Gastrocnemius medialis (tissue), 4 donors: ENCODE measurements around the gene PPARA. TPM values are rescaled to one million over a fixed set of nuclear protein-coding genes. Genes with fewer than 3 reads are reported as not detected.

Experiments used
- ATAC-seq, 2 donors: fragments of 150-250 bp; one replicate each; pipeline ENCODE4 v1.9.1; 2016
- DNase-seq, 2 donors: peaks; one replicate each; pipeline ENCODE4 v3.0.0-alpha.2; 2019
- H3K27ac ChIP-seq, 4 donors: fragments of 200-600 bp; sonication (generic); 1 replicate in 1 of 4; 2 replicates in 3 of 4; pipeline ENCODE4 v1.5.1; 2016 to 2018; ENCODE audit warnings: mild to moderate bottlenecking in 2 of 4, moderate library complexity in 1 of 4
- H3K27me3 ChIP-seq, 3 donors: fragments of 200-600 bp; sonication (generic) in 2 of 3; 1 replicate in 1 of 3; 2 replicates in 2 of 3; pipeline versions ENCODE4 v1.5.1 to v1.6.0; 2016 to 2019; ENCODE audit warnings: mild to moderate bottlenecking in 1 of 3, moderate library complexity in 1 of 3
- H3K36me3 ChIP-seq, 2 donors: fragments of 200-600 bp; sonication (generic) in 1 of 2; one replicate each; pipeline ENCODE4 v1.5.1; 2017 to 2018
- H3K4me1 ChIP-seq, 2 donors: fragments of 200-600 bp; sonication (generic) in 1 of 2; one replicate each; pipeline ENCODE4 v1.5.1; 2016 to 2017; ENCODE audit warnings: mild to moderate bottlenecking in 2 of 2
- H3K4me3 ChIP-seq, 4 donors: fragments of 200-600 bp; sonication (generic) in 3 of 4; 1 replicate in 1 of 4; 2 replicates in 3 of 4; pipeline ENCODE4 v1.5.1; 2016 to 2019; ENCODE audit warnings: mild to moderate bottlenecking in 2 of 4
- H3K9me3 ChIP-seq, 3 donors: fragments of 200-600 bp; sonication (generic) in 2 of 3; 1 replicate in 1 of 3; 2 replicates in 2 of 3; pipeline ENCODE4 v1.5.1; 2016 to 2019
- CTCF ChIP-seq, 5 experiments: fragments of 450-650 bp in 3 of 5; fragments of 200-600 bp in 2 of 5; sonication (generic) in 2 of 5; IDR thresholded peaks in 4 of 5; conservative IDR thresholded peaks in 1 of 5; 1 replicate in 4 of 5; 2 replicates in 1 of 5; pipeline ENCODE4 v1.5.1; 2016 to 2019; ENCODE audit warnings: antibody characterized with exemption in 5 of 5, mild to moderate bottlenecking in 3 of 5, moderate library complexity in 3 of 5
- POLR2A ChIP-seq, 2 donors: fragments of 450-650 bp; IDR thresholded peaks; one replicate each; pipeline ENCODE4 v1.6.1; 2017; ENCODE audit warnings: antibody characterized with exemption in 2 of 2, mild to moderate bottlenecking in 2 of 2, moderate library complexity in 2 of 2
- in situ Hi-C, 4 donors: fragments of 200-750 bp; cut with MboI; loops; one replicate each; pipeline versions ENCODE4 v1.15.0 to v1.8.0; 2017; ENCODE audit warnings: low sequenced_read_pairs in 4 of 4
- intact Hi-C: fragments of 100-400 bp; cut with DNase I; formaldehyde crosslinking; loops from one replicate; pipeline ENCODE4 v1.15.1; 2023; ENCODE audit warnings: low total_unique reads
- total RNA-seq, 4 donors: library from RNA; depleted of rRNA; stranded (reverse); fragments of >200 nt; gene quantifications; one replicate each; pipeline versions ENCODE4 v1.1.0 to v1.2.3, GENCODE V29; 2016

PPARA gene
- total RNA-seq, 4 donors from 2014 or later = 29.6 to 74.8 (median 57.9) TPM

GRCh38 chr22:46147471-46148267 lies 2.7 kb upstream of the PPARA start:
- Histone ChIP-seq H3K27me3 (no peaks in the 10 kb centered on the region), H3K9me3 (no peaks in the 10 kb centered on the region), H3K27ac (peak overlapping the region; percentile 91 to 98 (median 98)), H3K36me3 (no peaks in the 10 kb centered on the region), H3K4me1 (peaks cover 35 to 39% of the 10 kb centered on the region in 2 donors), H3K4me3 (no peak overlapping the region)
- intact Hi-C loops = loop anchor here (1.0 to 2.0 kb wide), 2 partner anchors 143 to 149 kb away; partner anchors contain the start of gene GTSE1
- ATAC-seq (no peak), DNase-seq (peak in 1 of 2 donors; percentile 63)
- in situ Hi-C loops = loop anchor here in 1 of 4 donors (25.0 kb wide), 1 partner anchor 390 kb away; the partner anchor contains the start of gene CELSR1
- TF ChIP-seq CTCF (IDR thresholded peaks at IDR 0.05 in 4 of 5, conservative IDR thresholded peaks at IDR 0.05 in 1 of 5) = no peak
- no peak for TF ChIP-seq POLR2A (IDR thresholded peaks at IDR 0.05)

- Histone ChIP-seq H3K4me3 (no peak overlapping the region), H3K27ac (peak overlapping the region; percentile 91 to 98 (median 98)), H3K4me1 (peaks cover 35 to 40% of the 10 kb centered on the region in 2 donors), H3K9me3 (no peaks in the 10 kb centered on the region), H3K36me3 (no peaks in the 10 kb centered on the region), H3K27me3 (no peaks in the 10 kb centered on the region)
- intact Hi-C loops = loop anchor here (2.0 kb wide), 1 partner anchor 142 kb away; no protein-coding TSS in a partner anchor
- in situ Hi-C loops = loop anchor here in 1 of 4 donors (25.0 kb wide), 1 partner anchor 389 kb away; the partner anchor contains the start of gene CELSR1
- ATAC-seq (no peak), DNase-seq (peak in 1 of 2 donors; percentile 31)
- no peak for TF ChIP-seq POLR2A (IDR thresholded peaks at IDR 0.05)
- no peak for TF ChIP-seq CTCF (IDR thresholded peaks at IDR 0.05 in 4 of 5, conservative IDR thresholded peaks at IDR 0.05 in 1 of 5)
Measured at GRCh38 chr22:46148336-46148735, 2.0 kb upstream of the PPARA start.

DNA sequence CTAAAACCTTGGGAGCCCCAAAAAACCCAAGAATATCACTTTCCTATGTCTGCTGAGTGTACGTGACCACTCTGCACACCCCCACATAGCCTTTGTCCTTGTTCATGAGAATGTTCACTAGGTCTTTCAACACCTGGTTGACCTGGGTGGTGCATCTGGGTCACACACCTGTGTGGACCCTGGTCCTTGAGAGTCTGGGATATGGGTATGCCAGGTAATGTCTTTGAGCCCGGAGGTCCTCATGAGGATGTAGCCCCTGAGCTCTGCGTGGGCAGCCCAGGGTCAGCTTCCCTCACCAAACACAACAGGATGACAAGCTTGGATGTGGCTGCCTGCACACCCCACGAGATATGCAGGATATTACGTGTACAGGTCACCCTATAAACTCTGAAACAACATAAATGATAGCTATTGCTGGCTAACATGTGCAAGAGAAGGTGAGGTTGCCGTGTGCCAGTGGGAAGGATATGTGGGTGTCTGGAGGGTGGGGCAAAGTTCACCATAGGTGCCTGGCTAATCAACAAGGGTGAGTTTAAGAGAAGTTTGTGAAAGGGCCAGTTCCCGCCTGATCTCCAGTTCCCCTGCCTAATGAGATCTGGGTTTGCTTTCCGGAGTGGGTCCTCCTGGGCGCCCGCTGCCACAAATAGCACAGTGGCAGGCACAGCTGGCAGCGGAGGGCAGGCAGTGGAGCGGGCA lies 1.4 kb upstream of the PPARA start:
- in situ Hi-C loops = loop anchor here in 1 of 4 donors (25.0 kb wide), 1 partner anchor 388 kb away; the partner anchor contains the start of gene CELSR1
- peak overlapping the region; percentile 60 to 92 (median 82) for H3K4me3 ChIP-seq
- H3K27me3 ChIP-seq = no peaks in the 10 kb centered on the region
- peak in 1 of 2 donors; percentile 4 for ATAC-seq
- H3K4me1 ChIP-seq = peaks cover 35 to 40% of the 10 kb centered on the region in 2 donors
- DNase-seq = peak in 1 of 2 donors; percentile 47
- peak overlapping the region; percentile 91 to 98 (median 98) for H3K27ac ChIP-seq
- TF ChIP-seq POLR2A (IDR thresholded peaks at IDR 0.05) (no peak), CTCF (IDR thresholded peaks at IDR 0.05 in 4 of 5, conservative IDR thresholded peaks at IDR 0.05 in 1 of 5) (no peak)
- intact Hi-C loops = loop anchor here (2.0 kb wide), 1 partner anchor 142 kb away; no protein-coding TSS in a partner anchor
- H3K36me3 ChIP-seq = no peaks in the 10 kb centered on the region
- H3K9me3 ChIP-seq = no peaks in the 10 kb centered on the region

DNA sequence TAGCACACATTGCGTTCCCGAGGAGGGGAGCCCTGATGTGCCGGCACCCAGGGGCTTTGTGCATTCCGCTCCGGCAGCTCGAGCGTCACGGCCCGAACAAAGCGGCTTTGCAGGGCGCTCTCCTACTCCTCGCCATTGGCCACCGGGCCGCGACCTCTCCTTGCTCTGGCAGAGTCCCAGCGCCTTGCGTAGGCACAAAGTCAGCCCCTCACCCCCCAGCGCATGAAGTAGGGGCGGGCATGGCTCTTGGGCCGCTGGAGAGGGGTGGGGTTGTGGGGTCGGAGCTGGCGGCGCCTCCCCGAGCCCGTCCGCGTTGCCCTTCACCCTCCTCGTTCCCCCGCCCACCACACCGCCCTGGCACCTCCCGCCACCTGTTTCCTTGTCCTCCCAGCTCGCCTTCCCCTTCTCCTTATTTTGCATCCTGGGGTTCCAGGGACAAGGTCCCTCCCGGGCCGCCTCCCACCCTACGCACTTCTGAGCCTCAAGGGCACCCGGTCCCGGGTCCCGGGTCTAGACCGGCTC lies 753 bp upstream of the PPARA start:
- intact Hi-C loops (loop anchor here (2.0 kb wide), 3 partner anchors 47 to 141 kb away; partner anchors contain the start of gene CDPF1), in situ Hi-C loops (loop anchor here in 1 of 4 donors (25.0 kb wide), 1 partner anchor 388 kb away; the partner anchor contains the start of gene CELSR1)
- TF ChIP-seq CTCF (IDR thresholded peaks at IDR 0.05 in 4 of 5, conservative IDR thresholded peaks at IDR 0.05 in 1 of 5) (no peak), POLR2A (IDR thresholded peaks at IDR 0.05) (no peak)
- ATAC-seq (peak; percentile 34 to 54), DNase-seq (peak; percentile 29 to 63)
- no peaks in the 10 kb centered on the region for H3K9me3 ChIP-seq
- H3K4me1 ChIP-seq = peaks cover 35 to 40% of the 10 kb centered on the region in 2 donors
- no peaks in the 10 kb centered on the region for H3K27me3 ChIP-seq
- H3K27ac ChIP-seq = peak overlapping the region; percentile 91 to 98 (median 98)
- no peaks in the 10 kb centered on the region for H3K36me3 ChIP-seq
- H3K4me3 ChIP-seq = peak overlapping the region; percentile 60 to 92 (median 82)
